GM12891 (cell line): ENCODE data around the gene UVSSA.

Experiments used
- POLR2A ChIP-seq: IDR thresholded peaks from 2 replicates; pipeline ENCODE4 v1.6.1; 2011; ENCODE audit warnings: low read depth, low read length, control low read depth
- POLR2AphosphoS5 ChIP-seq: IDR thresholded peaks from 2 replicates; pipeline ENCODE4 v1.6.1; 2011; ENCODE audit warnings: low read depth, low read length, control low read depth

GRCh38 chr4:1416948-1417260, 69.9 kb downstream of the UVSSA start:
- TF ChIP-seq POLR2A = no peak
- no peak for TF ChIP-seq POLR2AphosphoS5
